ENCODE results near the gene UNC50. TPM values are rescaled to one million over a fixed set of nuclear protein-coding genes. Genes with fewer than 3 reads are reported as not detected.

The UNC50 gene
- polyA plus RNA-seq, 1 donor (not counting 4 experiments of a cell fraction or from before 2014, with no cell fraction given) = 75.2 TPM

DNA sequence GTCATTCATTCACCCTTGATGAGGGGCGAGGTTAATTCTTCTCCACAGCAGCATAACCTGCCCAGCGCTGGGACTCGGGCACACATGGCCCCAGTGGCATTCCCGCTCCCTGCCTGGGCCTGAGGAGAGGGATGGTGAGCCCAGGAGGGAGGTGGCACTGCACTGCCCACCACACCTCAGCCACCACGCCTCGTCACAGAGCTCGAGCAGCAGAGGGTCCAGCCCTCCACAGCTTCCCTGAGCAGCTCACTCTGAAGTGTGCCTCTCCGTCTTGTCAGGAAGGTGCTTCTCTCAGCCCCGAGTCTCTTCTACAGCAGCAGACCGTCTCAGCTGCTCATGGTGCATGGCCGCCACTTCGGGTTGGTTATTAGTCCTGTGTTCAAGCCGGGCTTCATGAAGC lies 35.0 kb upstream of the UNC50 start:
- peaks cover 13 to 14% of the 10 kb centered on the region in 2 experiments for H3K36me3 ChIP-seq (ENCODE audit: control insufficient read depth in 2 of 2, extremely low read depth in 1 of 2, insufficient read depth in 2 of 2, low read length in 2 of 2)
- no peak for FAIRE-seq
- TF ChIP-seq EZH2 (IDR thresholded peaks at IDR 0.05; ENCODE audit: low read length) = no peak
- TF ChIP-seq, protein P1, sequence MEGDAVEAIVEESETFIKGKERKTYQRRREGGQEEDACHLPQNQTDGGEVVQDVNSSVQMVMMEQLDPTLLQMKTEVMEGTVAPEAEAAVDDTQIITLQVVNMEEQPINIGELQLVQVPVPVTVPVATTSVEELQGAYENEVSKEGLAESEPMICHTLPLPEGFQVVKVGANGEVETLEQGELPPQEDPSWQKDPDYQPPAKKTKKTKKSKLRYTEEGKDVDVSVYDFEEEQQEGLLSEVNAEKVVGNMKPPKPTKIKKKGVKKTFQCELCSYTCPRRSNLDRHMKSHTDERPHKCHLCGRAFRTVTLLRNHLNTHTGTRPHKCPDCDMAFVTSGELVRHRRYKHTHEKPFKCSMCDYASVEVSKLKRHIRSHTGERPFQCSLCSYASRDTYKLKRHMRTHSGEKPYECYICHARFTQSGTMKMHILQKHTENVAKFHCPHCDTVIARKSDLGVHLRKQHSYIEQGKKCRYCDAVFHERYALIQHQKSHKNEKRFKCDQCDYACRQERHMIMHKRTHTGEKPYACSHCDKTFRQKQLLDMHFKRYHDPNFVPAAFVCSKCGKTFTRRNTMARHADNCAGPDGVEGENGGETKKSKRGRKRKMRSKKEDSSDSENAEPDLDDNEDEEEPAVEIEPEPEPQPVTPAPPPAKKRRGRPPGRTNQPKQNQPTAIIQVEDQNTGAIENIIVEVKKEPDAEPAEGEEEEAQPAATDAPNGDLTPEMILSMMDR (optimal IDR thresholded peaks at IDR 0.05 in 1 of 3, IDR thresholded peaks at IDR 0.05 in 1 of 3, conservative IDR thresholded peaks at IDR 0.05 in 1 of 3; ENCODE audit: extremely low read depth in 1 of 3, insufficient read depth in 2 of 3, low read length in 3 of 3) = no peak

DNA sequence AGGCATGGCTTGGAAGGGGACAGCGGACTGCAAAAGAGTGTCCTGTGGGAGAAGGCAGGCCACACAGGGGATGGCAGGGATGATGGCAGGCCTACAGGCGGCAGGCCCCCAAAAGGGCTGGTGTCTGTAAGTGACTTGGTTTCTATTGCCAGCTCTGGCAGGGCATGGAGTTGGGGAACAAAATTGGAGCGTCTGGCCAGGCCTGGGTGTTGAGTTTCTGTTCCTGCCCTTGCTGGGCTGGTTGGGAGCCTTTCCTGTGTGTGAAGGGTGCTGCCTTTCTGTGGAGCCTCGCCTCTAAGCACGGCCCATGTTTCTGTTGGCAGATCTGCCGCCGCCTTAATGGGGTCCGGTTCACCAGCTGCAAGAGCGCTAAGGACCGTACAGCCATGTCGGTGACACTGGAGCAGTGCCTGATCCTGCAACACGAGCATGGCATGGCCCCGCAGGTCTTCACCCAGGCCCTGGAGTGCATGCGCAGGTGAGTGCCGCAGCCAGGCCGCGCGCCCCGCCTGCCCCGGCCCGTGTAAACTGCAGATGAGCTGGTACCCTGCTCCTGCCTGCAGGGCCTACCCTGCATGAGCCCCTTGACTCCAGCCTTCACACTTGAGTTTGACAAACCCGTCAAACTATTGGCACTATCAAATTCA lies 31.6 kb upstream of the UNC50 start:
- H3K36me3 ChIP-seq (ENCODE audit: control insufficient read depth in 2 of 2, extremely low read depth in 1 of 2, insufficient read depth in 2 of 2, low read length in 2 of 2) = peaks cover 5 to 8% of the 10 kb centered on the region in 2 experiments
- no peaks in the 10 kb centered on the region for H3K4me1 ChIP-seq (ENCODE audit: control insufficient read depth, extremely low read depth, insufficient read depth, low read length)
- TF ChIP-seq, protein P1 (optimal IDR thresholded peaks at IDR 0.05 in 1 of 3, IDR thresholded peaks at IDR 0.05 in 1 of 3, conservative IDR thresholded peaks at IDR 0.05 in 1 of 3; ENCODE audit: extremely low read depth in 1 of 3, insufficient read depth in 2 of 3, low read length in 3 of 3) = no peak
- TF ChIP-seq EZH2 (IDR thresholded peaks at IDR 0.05; ENCODE audit: low read length) = no peak
- no peak overlapping the region for H3K9ac ChIP-seq (ENCODE audit: control insufficient read depth, extremely low read depth, insufficient read depth, low read length)
- FAIRE-seq (no peak), DNase-seq (ENCODE audit: low read depth, low spot score) (no peak)
- H3K4me2 ChIP-seq (ENCODE audit: control insufficient read depth, extremely low read depth, insufficient read depth, low read depth, low read length) = no peak overlapping the region
- H4K20me1 ChIP-seq (ENCODE audit: control insufficient read depth, extremely low read depth, insufficient read depth, low read length) = no peaks in the 10 kb centered on the region
- no peaks in the 10 kb centered on the region for H3K9me3 ChIP-seq (ENCODE audit: control insufficient read depth, low read depth, low read length)
- H3K79me2 ChIP-seq (ENCODE audit: control insufficient read depth, insufficient read depth, low read length) = no peaks in the 10 kb centered on the region
- no peaks in the 10 kb centered on the region for H3K9me1 ChIP-seq (ENCODE audit: control insufficient read depth, extremely low read depth, insufficient read depth, low read length)
- no peak overlapping the region for H3K27ac ChIP-seq (ENCODE audit: control insufficient read depth, insufficient read depth, low read length)
- no peak overlapping the region for H3K4me3 ChIP-seq (ENCODE audit: control insufficient read depth in 2 of 3, extremely low read depth in 1 of 3, insufficient read depth in 2 of 3, low read depth in 1 of 3, low read length in 3 of 3)
- H2AFZ ChIP-seq (ENCODE audit: control insufficient read depth, low read length) = no peak overlapping the region
- dilution Hi-C loops (cut with MboI; ENCODE audit: extremely low pct_ligation_motif_present, low sequenced_read_pairs) = no loop called here
- no peaks in the 10 kb centered on the region for H3K27me3 ChIP-seq (ENCODE audit: control insufficient read depth, extremely low read depth, insufficient read depth, low read length)

More for the DNA sequence above, 35.0 kb upstream of the UNC50 start:
- Histone ChIP-seq H3K9me3 (ENCODE audit: control insufficient read depth, low read depth, low read length) (no peaks in the 10 kb centered on the region), H3K79me2 (ENCODE audit: control insufficient read depth, insufficient read depth, low read length) (no peaks in the 10 kb centered on the region), H3K4me1 (ENCODE audit: control insufficient read depth, extremely low read depth, insufficient read depth, low read length) (peaks cover 8% of the 10 kb centered on the region), H3K27me3 (ENCODE audit: control insufficient read depth, extremely low read depth, insufficient read depth, low read length) (no peaks in the 10 kb centered on the region), H3K9ac (ENCODE audit: control insufficient read depth, extremely low read depth, insufficient read depth, low read length) (no peak overlapping the region), H3K27ac (ENCODE audit: control insufficient read depth, insufficient read depth, low read length) (no peak overlapping the region), H3K4me3 (ENCODE audit: control insufficient read depth in 2 of 3, extremely low read depth in 1 of 3, insufficient read depth in 2 of 3, low read depth in 1 of 3, low read length in 3 of 3) (no peak overlapping the region), H3K9me1 (ENCODE audit: control insufficient read depth, extremely low read depth, insufficient read depth, low read length) (peaks cover 4% of the 10 kb centered on the region), H2AFZ (ENCODE audit: control insufficient read depth, low read length) (no peak overlapping the region), H4K20me1 (ENCODE audit: control insufficient read depth, extremely low read depth, insufficient read depth, low read length) (no peaks in the 10 kb centered on the region), H3K4me2 (ENCODE audit: control insufficient read depth, extremely low read depth, insufficient read depth, low read depth, low read length) (no peak overlapping the region)
- no peak for DNase-seq (ENCODE audit: low read depth, low spot score)
- dilution Hi-C loops (cut with MboI; ENCODE audit: extremely low pct_ligation_motif_present, low sequenced_read_pairs) = no loop called here

Measured in keratinocyte (primary cell).